ENCODE results near the gene MLLT11.
"Not testable (repeated sequence)": the region's sequence is repeated elsewhere in the genome, so short reads cannot be mapped to it uniquely, and the experiment has no call there.

MLLT11 gene

DNA sequence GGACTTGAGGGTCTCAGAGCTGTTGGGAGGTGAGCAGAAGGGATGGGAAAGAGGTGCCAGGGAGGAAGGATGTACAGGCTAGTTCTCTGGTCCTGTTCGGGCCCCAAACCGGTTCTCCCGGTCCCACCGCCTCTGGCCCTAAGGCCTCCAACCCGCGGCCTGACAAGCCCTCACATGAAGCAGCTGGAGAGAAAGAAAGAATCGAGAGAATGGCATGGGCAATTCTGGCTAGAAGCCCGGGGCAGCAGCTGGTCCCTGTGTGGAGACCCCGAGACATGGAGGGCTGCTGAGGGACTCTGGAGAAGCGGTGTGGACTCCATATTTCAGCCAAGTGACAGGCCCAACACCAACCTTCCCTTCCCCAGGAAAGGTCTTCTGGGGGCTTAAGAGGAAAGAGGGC is 1.5 kb upstream of the MLLT11 start:
- DNase-seq = peak; percentile 11

DNA sequence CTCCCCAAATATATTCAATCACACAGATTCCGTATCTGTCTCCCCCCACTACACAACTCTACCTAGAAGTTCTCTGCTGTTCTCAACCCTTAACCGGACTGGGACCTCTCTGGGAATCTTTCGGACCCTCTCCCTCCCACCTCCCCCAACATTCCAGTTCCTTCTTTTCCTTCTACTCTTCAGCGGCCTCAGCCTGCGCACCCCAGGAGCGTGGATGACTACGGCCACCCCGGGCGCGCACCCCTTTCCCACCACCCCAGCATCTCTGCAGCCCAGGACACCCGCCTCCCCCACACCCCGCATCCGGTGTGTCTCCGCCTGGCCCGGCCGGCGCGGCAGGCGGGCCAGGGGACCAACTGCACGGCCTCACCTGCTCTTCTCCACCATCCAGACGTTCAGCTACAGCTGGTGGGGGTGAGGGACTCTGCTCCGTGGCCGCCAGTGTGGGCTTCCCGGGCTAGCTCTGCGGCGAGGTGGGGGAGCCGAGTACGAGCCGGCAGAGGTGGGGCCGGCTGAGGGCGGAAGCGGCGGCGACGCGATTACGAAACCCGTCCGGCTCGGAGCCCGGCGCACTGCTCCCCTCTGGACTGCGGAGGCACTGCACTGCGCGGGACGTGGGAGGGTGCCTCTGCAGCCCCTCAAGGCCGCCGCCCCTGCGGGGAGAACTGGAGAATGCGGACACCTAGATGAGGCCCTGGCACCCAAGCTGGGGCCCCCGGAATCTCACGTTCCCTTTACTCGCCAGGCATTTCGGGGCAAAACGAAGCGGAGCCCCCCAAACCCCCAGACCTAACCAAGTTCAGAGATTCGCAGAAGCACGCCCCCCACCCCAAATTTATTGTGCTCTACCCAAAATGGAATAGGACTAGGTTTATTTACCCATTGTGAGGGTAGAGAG is 839 bp upstream of the MLLT11 start, which contains the start of gene CDC42SE1:
Gene CDC42SE1, minus strand, starts transcription at position 514 of the 898 bp plus-strand sequence. CDS start 3,892 bp downstream, outside the sequence.
- DNase-seq = no peak

DNA sequence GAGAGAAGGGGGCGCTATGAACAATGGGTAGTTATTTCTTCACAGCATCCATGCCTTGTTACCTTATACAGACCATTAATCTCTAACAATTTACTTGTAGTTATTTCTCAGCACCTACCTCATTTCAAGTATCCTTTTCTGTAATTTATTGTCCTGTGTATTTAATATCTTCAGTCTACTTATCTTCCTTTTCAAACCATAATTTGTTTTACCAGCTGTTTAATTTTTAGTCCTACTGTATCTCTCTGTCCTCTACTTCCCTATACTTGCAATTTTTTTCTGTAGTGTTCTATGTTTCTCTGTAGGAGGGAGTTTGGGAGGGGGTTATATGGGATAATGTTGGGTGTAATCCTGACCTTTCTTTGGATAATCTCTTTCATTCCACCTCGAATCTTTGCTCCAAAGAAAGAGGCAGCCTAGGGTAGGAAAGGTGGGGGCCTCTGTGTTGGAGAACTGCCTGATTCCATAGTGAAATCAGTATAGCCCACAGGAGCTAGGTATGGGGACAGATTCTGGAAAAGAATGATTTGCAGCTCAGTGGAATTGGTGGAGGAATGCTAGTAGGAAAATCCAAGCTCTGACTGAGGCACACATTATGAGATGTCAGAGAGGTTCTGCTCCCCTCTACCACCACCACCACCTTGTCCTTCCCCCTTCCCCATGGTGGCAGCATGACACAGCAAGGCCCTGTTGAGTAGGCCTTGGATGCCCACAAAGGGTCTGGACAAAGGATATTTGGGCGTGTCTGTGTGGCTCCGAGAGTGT is 642 bp downstream of the MLLT11 start:
- DNase-seq = no peak

DNA sequence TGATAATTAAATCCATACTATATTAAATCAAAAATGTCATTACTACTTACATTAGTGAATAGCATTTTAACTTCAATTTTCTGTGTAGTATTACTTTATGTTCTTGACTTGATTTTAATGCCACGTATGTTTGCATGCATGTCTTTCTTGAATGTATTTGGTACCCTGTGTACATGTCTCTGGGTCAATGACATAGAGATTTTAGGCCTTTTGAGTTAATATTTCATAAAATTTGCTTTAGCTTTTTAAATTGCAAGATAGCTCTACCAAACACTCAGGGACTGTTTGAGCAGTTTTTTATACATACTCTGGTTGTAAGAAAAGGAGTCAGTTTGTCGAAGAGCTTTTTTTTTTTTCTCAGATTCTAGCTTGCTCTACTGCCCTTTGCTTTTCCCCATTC is 1.5 kb downstream of the MLLT11 start:
- no peak for DNase-seq

DNA sequence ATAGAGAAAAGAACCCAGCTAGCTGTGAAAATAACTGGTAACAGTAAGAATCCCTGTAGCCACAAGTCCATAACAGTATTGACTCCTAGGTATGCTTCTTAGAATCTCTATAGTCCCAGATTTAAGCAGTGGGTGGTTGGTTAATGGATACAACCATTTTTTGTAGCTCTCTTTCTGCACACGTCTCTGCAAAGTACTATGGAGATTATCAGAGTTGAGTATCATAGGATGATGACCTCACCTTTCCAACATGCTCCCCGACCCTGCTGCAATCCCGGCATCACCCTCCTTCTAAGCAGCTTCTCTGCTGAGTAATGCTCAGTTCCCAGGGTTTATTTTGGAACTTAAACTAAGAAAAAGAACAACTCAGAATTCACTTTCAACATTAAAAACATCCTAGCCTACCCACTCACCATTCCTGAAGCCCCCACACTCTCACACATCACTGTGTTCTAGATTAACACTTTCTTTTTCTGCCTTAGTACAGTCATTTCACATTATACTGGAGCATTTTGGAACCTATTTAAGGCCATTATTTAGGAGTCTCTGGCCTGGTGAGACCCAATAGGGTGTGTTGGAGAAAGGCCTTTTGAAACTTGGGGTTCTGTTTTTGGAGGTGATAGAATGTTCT is 2.7 kb downstream of the MLLT11 start:
- DNase-seq = no peak

DNA sequence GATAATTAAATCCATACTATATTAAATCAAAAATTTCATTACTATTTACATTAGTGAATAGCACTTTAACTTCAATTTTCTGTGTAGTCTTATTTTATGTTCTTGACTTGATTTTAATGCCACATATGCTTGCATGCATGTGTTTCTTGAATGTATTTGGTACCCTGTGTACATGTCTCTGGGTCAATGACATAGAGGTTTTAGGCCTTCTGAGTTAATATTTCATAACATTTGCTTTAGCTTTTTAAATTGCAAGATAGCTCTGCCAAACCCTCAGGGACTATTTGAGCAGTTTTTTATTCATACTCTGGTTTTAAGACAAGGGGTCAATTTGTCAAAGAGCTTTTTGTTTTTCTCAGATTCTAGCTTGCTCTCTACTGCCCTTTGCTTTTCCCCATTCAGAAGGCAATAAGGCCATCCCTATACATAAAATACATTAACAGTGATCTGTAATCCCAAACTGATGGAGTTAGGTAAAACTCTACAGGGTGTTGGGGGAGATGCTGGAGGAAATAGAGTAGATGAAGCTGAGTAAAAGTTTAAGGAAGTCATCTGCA is 5.0 kb downstream of the MLLT11 start:
- DNase-seq = no peak

DNA sequence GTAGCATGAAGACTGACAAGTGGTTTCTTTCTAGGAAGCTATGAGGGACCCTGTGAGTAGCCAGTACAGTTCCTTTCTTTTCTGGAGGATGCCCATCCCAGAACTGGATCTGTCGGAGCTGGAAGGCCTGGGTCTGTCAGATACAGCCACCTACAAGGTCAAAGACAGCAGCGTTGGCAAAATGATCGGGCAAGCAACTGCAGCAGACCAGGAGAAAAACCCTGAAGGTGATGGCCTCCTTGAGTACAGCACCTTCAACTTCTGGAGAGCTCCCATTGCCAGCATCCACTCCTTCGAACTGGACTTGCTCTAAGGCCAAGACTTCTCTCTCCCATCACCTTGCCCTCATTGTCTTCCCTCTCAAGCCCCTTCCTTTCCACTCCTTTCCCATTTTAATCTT is 7.0 kb downstream of the MLLT11 start:
- DNase-seq = no peak

DNA sequence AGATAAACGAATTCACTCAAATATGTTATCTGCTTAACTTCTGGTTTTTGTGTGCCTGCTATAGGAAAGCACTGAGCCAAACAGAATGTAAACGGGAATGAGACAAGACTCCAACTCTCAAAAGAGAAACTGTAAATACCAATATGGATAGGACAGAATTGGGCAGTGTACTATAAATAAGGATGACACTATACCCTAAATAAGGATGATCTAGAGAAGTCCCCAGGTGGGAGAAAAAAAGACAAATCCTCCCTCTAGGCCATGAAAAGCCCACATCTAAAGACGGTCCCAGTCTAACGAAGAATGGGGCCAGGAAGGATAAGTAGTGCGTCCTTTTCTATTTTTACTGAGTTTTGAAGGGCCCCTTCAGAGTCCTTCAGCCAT is 8.9 kb downstream of the MLLT11 start:
- DNase-seq = no peak

DNA sequence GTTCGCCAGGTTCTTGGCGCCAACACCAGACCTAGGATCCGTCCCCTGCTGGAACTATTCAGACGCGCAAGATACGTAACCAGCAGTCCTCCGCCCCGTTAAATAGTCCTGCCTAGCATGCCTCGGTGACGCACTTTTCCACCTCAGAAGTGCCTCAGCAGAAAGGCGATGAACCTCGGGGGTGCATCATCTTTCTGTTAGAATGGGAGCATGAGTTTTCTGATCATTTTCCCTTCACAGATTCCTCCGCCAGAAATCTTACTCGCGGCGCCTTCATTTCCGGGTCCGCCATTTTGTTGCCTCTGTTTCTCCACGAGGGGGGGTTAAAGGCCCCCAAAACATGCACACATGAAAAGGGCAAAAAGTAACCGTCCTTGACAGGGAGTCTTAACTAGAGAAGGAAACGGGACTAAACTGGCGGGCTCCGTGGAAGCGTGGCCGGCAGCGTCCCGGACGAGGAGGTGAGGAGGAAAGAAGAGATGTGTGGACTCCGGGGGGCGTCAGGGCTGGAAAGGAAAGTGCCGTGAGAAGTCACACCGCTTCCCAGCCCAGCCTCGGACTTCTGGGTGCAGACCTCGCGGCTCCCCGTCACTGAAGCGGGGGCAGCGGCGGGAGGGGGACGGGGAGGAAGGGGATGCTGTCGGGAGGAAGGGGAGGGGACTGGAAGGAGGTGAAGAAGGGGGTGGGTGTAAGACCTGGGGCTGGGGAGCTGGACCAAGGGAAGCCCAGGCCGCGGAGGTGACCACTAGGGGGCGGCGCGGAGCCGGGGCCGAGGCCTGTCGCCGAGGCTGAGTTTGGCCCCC is 10.5 kb downstream of the MLLT11 start, which contains the start of gene GABPB2:
Gene GABPB2, plus strand, starts transcription at position 288 of the 803 bp plus-strand sequence. CDS start 17,429 bp downstream, outside the sequence.
- peak; percentile 74 for DNase-seq

DNA sequence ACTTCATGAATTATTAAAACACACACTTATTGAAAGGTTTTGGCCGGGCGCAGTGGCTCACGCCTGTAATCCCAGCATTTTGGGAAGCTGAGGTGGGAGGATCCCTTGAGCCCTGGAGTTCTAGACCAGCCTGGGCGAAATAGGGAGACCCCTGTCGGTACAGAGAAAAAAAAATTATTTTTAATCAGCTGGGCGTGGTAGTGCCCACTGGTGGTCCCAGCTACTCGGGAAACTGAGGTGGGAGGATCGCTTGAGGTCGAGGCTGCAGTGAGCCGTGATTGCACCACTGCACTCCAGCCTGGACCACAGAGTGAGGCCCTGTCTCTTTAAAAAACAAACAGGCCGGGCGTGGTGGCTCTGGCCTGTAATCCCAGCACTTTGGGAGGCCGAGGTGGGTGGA is 12.0 kb downstream of the MLLT11 start:
- no peak for DNase-seq

DNA sequence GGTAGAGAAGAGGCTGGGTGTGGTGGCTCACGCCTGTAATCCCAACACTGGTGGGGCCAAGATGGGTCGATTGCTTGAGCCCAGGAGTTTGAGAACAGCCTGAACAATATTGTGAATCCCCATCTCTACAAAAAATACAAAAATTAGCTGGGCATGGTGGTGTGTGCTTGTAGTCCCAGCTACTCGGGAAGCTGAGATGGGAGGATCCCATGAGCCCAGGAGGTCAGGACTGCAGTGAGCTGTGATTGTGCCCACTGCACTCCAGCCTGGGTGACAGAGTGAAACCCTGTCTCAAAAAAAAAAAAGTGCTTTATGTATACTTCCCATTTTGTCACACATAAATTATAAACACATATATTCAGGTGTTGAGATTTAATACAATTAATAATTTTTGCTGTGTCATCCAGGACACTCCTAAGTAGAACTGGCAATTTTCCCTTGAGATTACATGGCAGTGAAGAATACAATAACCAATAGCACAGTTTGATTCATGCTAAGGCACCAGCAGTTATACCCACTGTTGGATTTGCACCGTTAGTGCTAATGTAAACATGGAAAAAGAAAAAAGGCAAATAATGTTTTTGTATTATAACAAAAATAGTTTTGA is 25.9 kb downstream of the MLLT11 start:
- no peak for DNase-seq

DNA sequence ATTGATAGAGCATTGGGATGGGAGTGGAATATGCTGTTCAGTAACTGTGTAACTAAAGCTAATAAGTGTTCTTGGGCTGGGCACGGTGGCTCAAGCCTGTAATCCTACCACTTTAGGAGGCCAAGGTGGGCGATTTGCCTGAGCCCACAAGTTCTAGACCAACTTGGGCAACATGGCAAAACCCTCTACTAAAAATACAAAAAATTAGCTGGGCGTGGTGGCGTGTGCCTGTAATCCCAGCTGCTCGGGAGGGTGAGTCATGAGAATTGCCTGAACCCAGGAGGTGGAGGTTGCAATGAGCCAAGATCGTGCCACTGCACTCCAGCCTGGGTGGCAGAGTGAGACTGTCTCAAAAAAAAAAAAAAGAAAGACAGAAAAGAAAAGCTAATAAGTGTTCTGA is 37.2 kb downstream of the MLLT11 start:
- DNase-seq = not testable (repeated sequence)

DNA sequence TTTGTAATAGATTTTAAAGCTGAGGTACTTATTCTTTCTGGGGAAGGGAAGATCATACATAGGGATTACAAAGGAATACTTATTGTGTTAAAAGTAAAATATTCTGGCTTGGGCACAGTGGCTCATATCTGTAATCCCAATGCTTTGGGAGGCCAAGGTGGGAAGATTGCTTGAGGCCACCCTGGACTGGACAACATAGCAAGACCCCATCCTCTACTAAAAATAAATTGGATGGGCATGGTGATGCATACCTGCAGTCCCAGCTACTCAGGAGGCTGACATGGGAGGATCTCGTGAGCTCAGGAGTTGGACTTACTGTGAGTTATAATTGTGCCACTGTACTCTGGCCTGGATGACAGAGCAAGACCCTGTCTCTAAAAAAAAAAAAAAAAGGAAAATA is 37.9 kb downstream of the MLLT11 start:
- no peak for DNase-seq

DNA sequence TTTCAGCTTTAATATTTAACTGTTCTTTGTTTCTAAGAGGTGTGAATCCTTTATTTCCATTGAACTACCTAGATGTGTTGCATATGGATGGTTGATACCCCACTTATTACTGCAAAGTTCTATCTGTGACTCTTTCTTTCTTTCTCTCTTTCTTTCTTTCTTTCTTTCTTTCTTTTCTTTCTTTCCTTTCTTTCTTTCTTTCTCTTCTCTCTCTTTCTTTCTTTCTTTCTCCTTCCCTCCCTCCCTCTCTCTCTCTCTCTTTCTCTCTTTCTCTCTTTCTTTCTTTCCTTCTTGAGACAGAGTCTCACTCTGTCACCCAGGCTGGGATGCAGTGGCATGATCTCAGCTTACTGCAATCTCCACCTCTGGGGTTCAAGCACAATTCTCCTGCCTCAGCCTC is 44.4 kb downstream of the MLLT11 start:
- DNase-seq = no peak

DNA sequence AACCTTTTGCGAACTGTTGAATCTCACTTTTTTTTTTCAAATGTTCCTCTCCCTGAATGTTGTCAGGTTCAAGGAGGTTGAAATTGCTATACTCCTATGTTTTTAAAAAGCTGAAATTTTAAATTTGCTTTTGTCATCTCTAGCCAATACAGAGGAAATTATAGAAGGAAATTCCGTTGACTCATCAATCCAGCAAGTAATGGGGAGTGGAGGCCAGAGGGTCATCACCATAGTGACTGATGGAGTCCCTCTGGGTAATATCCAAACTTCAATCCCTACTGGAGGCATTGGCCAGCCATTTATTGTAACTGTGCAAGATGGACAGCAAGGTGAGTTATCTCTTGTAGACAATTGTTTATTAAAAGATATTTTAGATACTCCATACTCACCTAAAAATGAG is 46.7 kb downstream of the MLLT11 start:
- DNase-seq = no peak

DNA sequence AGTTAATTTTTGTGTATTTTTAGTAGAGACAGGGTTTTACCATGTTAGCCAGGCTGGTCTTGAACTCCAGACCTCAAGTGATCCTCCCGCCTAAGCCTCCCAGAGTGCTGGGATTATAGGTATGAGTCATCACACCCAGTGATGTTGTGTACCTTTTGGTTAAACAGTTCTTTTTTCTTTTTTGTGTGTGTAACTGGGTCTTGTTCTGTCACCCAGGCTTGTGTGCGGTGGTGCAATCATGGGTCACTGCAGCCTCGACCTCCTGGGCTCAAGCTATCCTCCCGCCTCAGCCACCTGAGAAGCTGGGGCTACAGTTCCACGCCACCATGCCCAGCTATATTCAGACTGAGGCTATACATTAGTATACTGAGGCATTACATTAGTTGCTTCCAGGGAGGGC is 48.1 kb downstream of the MLLT11 start:
- no peak for DNase-seq

DNA sequence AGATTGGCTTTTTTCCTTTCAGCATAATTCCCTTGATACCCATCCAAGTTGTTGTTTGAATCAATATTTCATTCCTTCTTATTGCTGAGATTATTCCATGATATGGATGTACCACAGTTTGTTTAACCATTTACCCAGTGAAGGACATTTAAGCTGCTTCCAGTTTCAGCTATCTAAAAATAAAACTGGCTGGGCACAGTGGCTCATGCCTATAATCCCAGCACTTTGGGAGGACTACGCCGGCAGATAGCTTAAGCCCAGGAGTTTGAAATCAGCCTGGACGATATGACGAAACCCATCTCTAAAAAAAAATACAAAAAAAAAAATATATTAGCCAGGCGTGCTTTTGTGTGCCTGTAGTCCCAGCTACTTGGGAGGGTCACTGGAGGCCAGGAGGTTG is 53.7 kb downstream of the MLLT11 start:
- no peak for DNase-seq

Data from NCI-H2029 treated with DMSO at 0.1 percent for 48 hours (cell line).